Upper lobe of left lung (tissue), 6 donors: Measurements from ENCODE around the gene ZNF518B. TPM values are rescaled to one million over a fixed set of nuclear protein-coding genes. Genes with fewer than 3 reads are reported as not detected.

ENCODE experiments used
- ATAC-seq, 2 donors: fragments of 200-7000 bp; cut with Tn5 transposase; one replicate each; pipeline ENCODE4 v1.9.1; 2022; ENCODE audit warnings: mild to moderate bottlenecking in 2 of 2, moderate library complexity in 2 of 2; ENCODE audit not compliant: low FRiP score in 2 of 2
- DNase-seq, 2 donors: peaks; one replicate each; pipeline ENCODE4 v3.0.0-alpha.2; 2019 to 2020
- H3K27ac ChIP-seq, 4 donors: fragments of 200-600 bp; sonication (generic); one replicate each; pipeline ENCODE4 v1.5.1; 2016 to 2019
- H3K27me3 ChIP-seq, 4 donors: fragments of 200-600 bp; sonication (generic); one replicate each; pipeline ENCODE4 v1.5.1; 2017 to 2019
- H3K36me3 ChIP-seq, 4 donors: fragments of 200-600 bp; sonication (generic); one replicate each; pipeline ENCODE4 v1.5.1; 2016 to 2019
- H3K4me1 ChIP-seq, 4 donors: fragments of 200-600 bp; sonication (generic); one replicate each; pipeline ENCODE4 v1.5.1; 2018 to 2019
- H3K4me3 ChIP-seq, 4 donors: fragments of 200-600 bp; sonication (generic); one replicate each; pipeline ENCODE4 v1.5.1; 2017 to 2019; ENCODE audit warnings: mild to moderate bottlenecking in 2 of 4, moderate library complexity in 1 of 4
- H3K9me3 ChIP-seq, 4 donors: fragments of 200-600 bp; sonication (generic); one replicate each; pipeline ENCODE4 v1.5.1; 2018 to 2019
- CTCF ChIP-seq, 6 experiments: fragments of 450-650 bp in 4 of 6; fragments of 200-600 bp in 2 of 6; sonication (generic) in 2 of 6; IDR thresholded peaks; one replicate each; pipeline ENCODE4 v1.5.1; 2016 to 2019; ENCODE audit warnings: antibody characterized with exemption in 6 of 6
- EP300 ChIP-seq, 4 donors: sonication (generic); formaldehyde crosslinking; IDR thresholded peaks; one replicate each; pipeline ENCODE4 v1.5.1; 2017; ENCODE audit warnings: antibody characterized with exemption in 4 of 4, control low read depth in 2 of 4
- POLR2A ChIP-seq, 4 donors: fragments of 450-650 bp; IDR thresholded peaks; one replicate each; pipeline ENCODE4 v1.5.1; 2016 to 2017; ENCODE audit warnings: antibody characterized with exemption in 4 of 4, mild to moderate bottlenecking in 2 of 4
- POLR2AphosphoS5 ChIP-seq, 2 donors: sonication (generic); formaldehyde crosslinking; IDR thresholded peaks; one replicate each; pipeline ENCODE4 v1.5.1; 2017; ENCODE audit warnings: antibody characterized with exemption in 2 of 2
- WGBS, 2 donors: methylation state at CpG; one replicate each; pipeline ENCODE4 v1.1.5; 2017 to 2018; 5-methylcytosine and 5-hydroxymethylcytosine counted together
- total RNA-seq, 6 donors: library from RNA; depleted of rRNA in 4 of 6; stranded (reverse); fragments of >200 nt in 4 of 6; gene quantifications; one replicate each; pipeline versions ENCODE4 v1.1.0 to v1.2.1, GENCODE V29; 2016 to 2021
- donor health status: DM: no; HTN: no; CAD: no; lungs with moderate emphysema.
- donor health status: DM: no; HTN: yes; CAD: no; lungs with severe emphysema.

Gene ZNF518B
- total RNA-seq, 6 donors from 2014 or later: 7.8 to 22.6 (median 11.7) TPM

- no peaks in the 10 kb centered on the region for H3K27me3 ChIP-seq
- no peak for TF ChIP-seq POLR2A (IDR thresholded peaks at IDR 0.05)
- no peak for TF ChIP-seq CTCF (IDR thresholded peaks at IDR 0.05)
- TF ChIP-seq EP300 (IDR thresholded peaks at IDR 0.05): no peak
- TF ChIP-seq POLR2AphosphoS5 (IDR thresholded peaks at IDR 0.05): no peak
- H3K27ac ChIP-seq: no peak overlapping the region
- no peak overlapping the region for H3K4me3 ChIP-seq
- DNase-seq (no peak), ATAC-seq (no peak)
- peaks cover 0 to 2% (median 0%) of the 10 kb centered on the region in 4 donors for H3K9me3 ChIP-seq
- peaks cover 3 to 17% (median 5%) of the 10 kb centered on the region in 4 donors for H3K4me1 ChIP-seq
- peaks cover 0 to 27% (median 7%) of the 10 kb centered on the region in 4 donors for H3K36me3 ChIP-seq
- WGBS, 2 donors: 96 to 98% methylated on average over 2 of the region's 2 CpGs
Observed at GRCh38 chr4:10455133-10455532, 2.1 kb downstream of the ZNF518B start.

- H3K4me1 ChIP-seq: peaks cover 3 to 17% (median 5%) of the 10 kb centered on the region in 4 donors
- no peaks in the 10 kb centered on the region for H3K27me3 ChIP-seq
- ATAC-seq (no peak), DNase-seq (no peak)
- WGBS, 2 donors: 79 to 89% methylated on average over 6 of the region's 6 CpGs
- peaks cover 0 to 2% (median 0%) of the 10 kb centered on the region in 4 donors for H3K9me3 ChIP-seq
- no peak overlapping the region for H3K4me3 ChIP-seq
- no peak overlapping the region for H3K27ac ChIP-seq
- TF ChIP-seq POLR2A (IDR thresholded peaks at IDR 0.05): no peak
- no peak for TF ChIP-seq POLR2AphosphoS5 (IDR thresholded peaks at IDR 0.05)
- no peak for TF ChIP-seq EP300 (IDR thresholded peaks at IDR 0.05)
- no peak for TF ChIP-seq CTCF (IDR thresholded peaks at IDR 0.05)
- peaks cover 0 to 30% (median 8%) of the 10 kb centered on the region in 4 donors for H3K36me3 ChIP-seq
Observed at GRCh38 chr4:10454726-10455125, 2.5 kb downstream of the ZNF518B start.

GRCh38 chr4:10454121-10454520, 3.1 kb downstream of the ZNF518B start:
- ATAC-seq (no peak), DNase-seq (no peak)
- peaks cover 3 to 17% (median 5%) of the 10 kb centered on the region in 4 donors for H3K4me1 ChIP-seq
- no peak overlapping the region for H3K27ac ChIP-seq
- WGBS, 2 donors: 100% methylated on average over 1 of the region's 1 CpG
- H3K36me3 ChIP-seq: peaks cover 0 to 30% (median 8%) of the 10 kb centered on the region in 4 donors
- TF ChIP-seq POLR2A (IDR thresholded peaks at IDR 0.05) (no peak), POLR2AphosphoS5 (IDR thresholded peaks at IDR 0.05) (no peak), CTCF (IDR thresholded peaks at IDR 0.05) (no peak), EP300 (IDR thresholded peaks at IDR 0.05) (no peak)
- peaks cover 0 to 2% (median 0%) of the 10 kb centered on the region in 4 donors for H3K9me3 ChIP-seq
- no peak overlapping the region for H3K4me3 ChIP-seq
- no peaks in the 10 kb centered on the region for H3K27me3 ChIP-seq

- Histone ChIP-seq H3K4me1 (no peaks in the 10 kb centered on the region), H3K36me3 (peaks cover 6 to 53% (median 21%) of the 10 kb centered on the region in 4 donors), H3K4me3 (no peak overlapping the region), H3K27ac (no peak overlapping the region), H3K9me3 (peaks cover 10 to 22% (median 15%) of the 10 kb centered on the region in 4 donors), H3K27me3 (no peaks in the 10 kb centered on the region)
- ATAC-seq (no peak), DNase-seq (no peak)
- WGBS, 2 donors: 93 to 99% methylated on average over 5 of the region's 5 CpGs
- TF ChIP-seq EP300 (IDR thresholded peaks at IDR 0.05): no peak
- no peak for TF ChIP-seq CTCF (IDR thresholded peaks at IDR 0.05)
- no peak for TF ChIP-seq POLR2AphosphoS5 (IDR thresholded peaks at IDR 0.05)
- no peak for TF ChIP-seq POLR2A (IDR thresholded peaks at IDR 0.05)
Observed at GRCh38 chr4:10448991-10449390, 8.2 kb downstream of the ZNF518B start.

GRCh38 chr4:10442976-10443375, 14.2 kb downstream of the ZNF518B start:
- no peak overlapping the region for H3K27ac ChIP-seq
- H3K27me3 ChIP-seq: no peaks in the 10 kb centered on the region
- no peak for TF ChIP-seq CTCF (IDR thresholded peaks at IDR 0.05)
- no peak for TF ChIP-seq EP300 (IDR thresholded peaks at IDR 0.05)
- no peak for TF ChIP-seq POLR2AphosphoS5 (IDR thresholded peaks at IDR 0.05)
- TF ChIP-seq POLR2A (IDR thresholded peaks at IDR 0.05): no peak
- 99% methylated on average over 5 of the region's 5 CpGs for WGBS, 2 donors
- no peaks in the 10 kb centered on the region for H3K4me1 ChIP-seq
- H3K4me3 ChIP-seq: no peak overlapping the region
- ATAC-seq (no peak), DNase-seq (no peak)
- H3K9me3 ChIP-seq: peaks cover 17 to 25% (median 22%) of the 10 kb centered on the region in 4 donors
- peaks cover 6 to 25% (median 14%) of the 10 kb centered on the region in 4 donors for H3K36me3 ChIP-seq
